ENCODE results near the gene FRS3. TPM values are rescaled to one million over a fixed set of nuclear protein-coding genes. Genes with fewer than 3 reads are reported as not detected.

Gene FRS3
- total and polyA plus RNA-seq, 2 of the 13 experiments (the other 11 are each of a cell fraction or from before 2014, with no cell fraction given): 3.0 to 7.4 TPM

DNA sequence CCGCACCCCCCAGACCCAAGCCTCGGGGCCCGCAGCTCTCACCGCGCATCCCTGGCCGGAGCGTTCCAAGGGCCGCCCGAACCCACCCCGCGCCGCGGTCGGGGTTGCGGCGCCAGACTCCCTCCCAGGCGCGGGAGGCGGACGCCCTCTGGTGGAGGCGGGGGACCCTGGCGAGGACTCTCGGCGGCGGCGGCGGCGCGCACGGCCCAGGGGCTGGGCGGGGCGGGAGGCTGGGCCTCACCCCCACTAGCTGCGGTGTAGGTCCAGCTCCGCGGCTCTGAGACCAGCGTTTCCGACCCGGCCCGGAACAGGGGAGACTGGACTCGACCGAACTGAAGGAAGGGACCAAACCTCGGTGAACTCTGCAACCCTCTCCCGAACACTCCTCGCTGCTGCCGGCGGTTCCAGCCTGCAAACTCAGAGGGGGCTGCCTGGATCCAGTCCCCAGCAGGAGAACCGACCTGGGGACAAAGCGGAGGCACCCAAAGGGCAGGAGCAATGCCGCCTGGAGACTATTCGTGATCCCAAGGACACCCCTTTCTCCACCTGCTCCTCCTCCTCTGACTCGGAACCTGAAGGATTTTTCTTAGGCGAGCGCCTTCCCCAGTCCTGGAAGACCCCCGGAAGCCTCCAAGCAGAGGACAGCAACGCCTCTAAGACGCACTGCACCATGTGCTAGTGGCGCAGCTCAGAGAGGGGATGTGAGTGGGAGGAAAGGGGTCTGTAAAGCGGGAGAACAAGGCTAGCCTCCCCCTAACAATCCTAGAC lies 6.9 kb upstream of the FRS3 start (continued):
- 0 out of 2 replicates have a peak, but pooled peaks have one; percentile 69 for TF ChIP-seq ZBTB3 (CRISPR knock-in tag; IDR thresholded peaks at IDR 0.05; ENCODE audit: borderline replicate concordance, low read depth)
- TF ChIP-seq ZNF562 (CRISPR knock-in tag; IDR thresholded peaks at IDR 0.05; ENCODE audit: borderline replicate concordance): no peak
- TF ChIP-seq, protein P1, sequence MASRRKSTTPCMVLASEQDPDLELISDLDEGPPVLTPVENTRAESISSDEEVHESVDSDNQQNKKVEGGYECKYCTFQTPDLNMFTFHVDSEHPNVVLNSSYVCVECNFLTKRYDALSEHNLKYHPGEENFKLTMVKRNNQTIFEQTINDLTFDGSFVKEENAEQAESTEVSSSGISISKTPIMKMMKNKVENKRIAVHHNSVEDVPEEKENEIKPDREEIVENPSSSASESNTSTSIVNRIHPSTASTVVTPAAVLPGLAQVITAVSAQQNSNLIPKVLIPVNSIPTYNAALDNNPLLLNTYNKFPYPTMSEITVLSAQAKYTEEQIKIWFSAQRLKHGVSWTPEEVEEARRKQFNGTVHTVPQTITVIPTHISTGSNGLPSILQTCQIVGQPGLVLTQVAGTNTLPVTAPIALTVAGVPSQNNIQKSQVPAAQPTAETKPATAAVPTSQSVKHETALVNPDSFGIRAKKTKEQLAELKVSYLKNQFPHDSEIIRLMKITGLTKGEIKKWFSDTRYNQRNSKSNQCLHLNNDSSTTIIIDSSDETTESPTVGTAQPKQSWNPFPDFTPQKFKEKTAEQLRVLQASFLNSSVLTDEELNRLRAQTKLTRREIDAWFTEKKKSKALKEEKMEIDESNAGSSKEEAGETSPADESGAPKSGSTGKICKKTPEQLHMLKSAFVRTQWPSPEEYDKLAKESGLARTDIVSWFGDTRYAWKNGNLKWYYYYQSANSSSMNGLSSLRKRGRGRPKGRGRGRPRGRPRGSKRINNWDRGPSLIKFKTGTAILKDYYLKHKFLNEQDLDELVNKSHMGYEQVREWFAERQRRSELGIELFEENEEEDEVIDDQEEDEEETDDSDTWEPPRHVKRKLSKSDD (CRISPR knock-in tag; IDR thresholded peaks at IDR 0.05; ENCODE audit: low read depth): no peak; the same call in 1 of the 2 replicates
- TF ChIP-seq, protein P2, sequence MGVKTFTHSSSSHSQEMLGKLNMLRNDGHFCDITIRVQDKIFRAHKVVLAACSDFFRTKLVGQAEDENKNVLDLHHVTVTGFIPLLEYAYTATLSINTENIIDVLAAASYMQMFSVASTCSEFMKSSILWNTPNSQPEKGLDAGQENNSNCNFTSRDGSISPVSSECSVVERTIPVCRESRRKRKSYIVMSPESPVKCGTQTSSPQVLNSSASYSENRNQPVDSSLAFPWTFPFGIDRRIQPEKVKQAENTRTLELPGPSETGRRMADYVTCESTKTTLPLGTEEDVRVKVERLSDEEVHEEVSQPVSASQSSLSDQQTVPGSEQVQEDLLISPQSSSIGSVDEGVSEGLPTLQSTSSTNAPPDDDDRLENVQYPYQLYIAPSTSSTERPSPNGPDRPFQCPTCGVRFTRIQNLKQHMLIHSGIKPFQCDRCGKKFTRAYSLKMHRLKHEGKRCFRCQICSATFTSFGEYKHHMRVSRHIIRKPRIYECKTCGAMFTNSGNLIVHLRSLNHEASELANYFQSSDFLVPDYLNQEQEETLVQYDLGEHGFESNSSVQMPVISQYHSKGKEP (CRISPR knock-in tag; IDR thresholded peaks at IDR 0.05): no peak
- TF ChIP-seq ZNF616 (CRISPR knock-in tag; IDR thresholded peaks at IDR 0.05; ENCODE audit: low read depth): no peak; the same call in 1 of the 2 replicates
- peak; percentile 77 for TF ChIP-seq KDM2A (CRISPR knock-in tag; IDR thresholded peaks at IDR 0.05; ENCODE audit: borderline replicate concordance, low read depth)
- TF ChIP-seq, protein P3, sequence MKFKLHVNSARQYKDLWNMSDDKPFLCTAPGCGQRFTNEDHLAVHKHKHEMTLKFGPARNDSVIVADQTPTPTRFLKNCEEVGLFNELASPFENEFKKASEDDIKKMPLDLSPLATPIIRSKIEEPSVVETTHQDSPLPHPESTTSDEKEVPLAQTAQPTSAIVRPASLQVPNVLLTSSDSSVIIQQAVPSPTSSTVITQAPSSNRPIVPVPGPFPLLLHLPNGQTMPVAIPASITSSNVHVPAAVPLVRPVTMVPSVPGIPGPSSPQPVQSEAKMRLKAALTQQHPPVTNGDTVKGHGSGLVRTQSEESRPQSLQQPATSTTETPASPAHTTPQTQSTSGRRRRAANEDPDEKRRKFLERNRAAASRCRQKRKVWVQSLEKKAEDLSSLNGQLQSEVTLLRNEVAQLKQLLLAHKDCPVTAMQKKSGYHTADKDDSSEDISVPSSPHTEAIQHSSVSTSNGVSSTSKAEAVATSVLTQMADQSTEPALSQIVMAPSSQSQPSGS (CRISPR knock-in tag; IDR thresholded peaks at IDR 0.05): no peak
- TF ChIP-seq AGO2 (optimal IDR thresholded peaks at IDR 0.05; ENCODE audit: low read depth, low read length): peak; percentile 65
- TF ChIP-seq, protein P4, sequence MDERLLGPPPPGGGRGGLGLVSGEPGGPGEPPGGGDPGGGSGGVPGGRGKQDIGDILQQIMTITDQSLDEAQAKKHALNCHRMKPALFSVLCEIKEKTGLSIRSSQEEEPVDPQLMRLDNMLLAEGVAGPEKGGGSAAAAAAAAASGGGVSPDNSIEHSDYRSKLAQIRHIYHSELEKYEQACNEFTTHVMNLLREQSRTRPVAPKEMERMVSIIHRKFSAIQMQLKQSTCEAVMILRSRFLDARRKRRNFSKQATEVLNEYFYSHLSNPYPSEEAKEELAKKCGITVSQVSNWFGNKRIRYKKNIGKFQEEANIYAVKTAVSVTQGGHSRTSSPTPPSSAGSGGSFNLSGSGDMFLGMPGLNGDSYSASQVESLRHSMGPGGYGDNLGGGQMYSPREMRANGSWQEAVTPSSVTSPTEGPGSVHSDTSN (CRISPR knock-in tag; IDR thresholded peaks at IDR 0.05): no peak
- TF ChIP-seq RCOR2 (CRISPR knock-in tag; IDR thresholded peaks at IDR 0.05): no peak
- TF ChIP-seq ZNF883 (CRISPR knock-in tag; IDR thresholded peaks at IDR 0.05; ENCODE audit: not compliant biosample characterization): peak; percentile 9
- TF ChIP-seq ZNF598 (CRISPR knock-in tag; IDR thresholded peaks at IDR 0.05; ENCODE audit: borderline replicate concordance): no peak; the same call in 1 of the 2 replicates
- peak; percentile 50 for TF ChIP-seq ZNF607 (CRISPR knock-in tag; IDR thresholded peaks at IDR 0.05; ENCODE audit: borderline replicate concordance)
- TF ChIP-seq IRF2 (CRISPR knock-in tag; IDR thresholded peaks at IDR 0.05): peak; percentile 72; the same call in 1 of the 2 replicates
- TF ChIP-seq ESRRA (CRISPR knock-in tag; IDR thresholded peaks at IDR 0.05; ENCODE audit: low read depth): peak; percentile 63; the same call in 1 of the 2 replicates
- TF ChIP-seq ZNF614 (CRISPR knock-in tag; IDR thresholded peaks at IDR 0.05; ENCODE audit: borderline replicate concordance): peak; percentile 57; the same call in 1 of the 2 replicates
- TF ChIP-seq, protein P5, sequence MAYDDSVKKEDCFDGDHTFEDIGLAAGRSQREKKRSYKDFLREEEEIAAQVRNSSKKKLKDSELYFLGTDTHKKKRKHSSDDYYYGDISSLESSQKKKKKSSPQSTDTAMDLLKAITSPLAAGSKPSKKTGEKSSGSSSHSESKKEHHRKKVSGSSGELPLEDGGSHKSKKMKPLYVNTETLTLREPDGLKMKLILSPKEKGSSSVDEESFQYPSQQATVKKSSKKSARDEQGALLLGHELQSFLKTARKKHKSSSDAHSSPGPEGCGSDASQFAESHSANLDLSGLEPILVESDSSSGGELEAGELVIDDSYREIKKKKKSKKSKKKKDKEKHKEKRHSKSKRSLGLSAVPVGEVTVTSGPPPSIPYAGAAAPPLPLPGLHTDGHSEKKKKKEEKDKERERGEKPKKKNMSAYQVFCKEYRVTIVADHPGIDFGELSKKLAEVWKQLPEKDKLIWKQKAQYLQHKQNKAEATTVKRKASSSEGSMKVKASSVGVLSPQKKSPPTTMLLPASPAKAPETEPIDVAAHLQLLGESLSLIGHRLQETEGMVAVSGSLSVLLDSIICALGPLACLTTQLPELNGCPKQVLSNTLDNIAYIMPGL (CRISPR knock-in tag; IDR thresholded peaks at IDR 0.05; ENCODE audit: borderline replicate concordance in 1 of 2, low read depth in 1 of 2): peak; percentile 88 to 95
